SIG-M5 treated with dmso at 0.1 percent for 504 hours (cell line): Measurements from ENCODE around the gene CYSRT1.

ENCODE experiments used
- DNase-seq: peaks from one replicate; lab custom pipeline; 2025; ENCODE audit not compliant: unreplicated experiment; lab: John Stamatoyannopoulos, UW

CYSRT1 gene

GRCh38 chr9:137224830-137225694 lies at the start of gene CYSRT1:
Gene CYSRT1, plus strand, starts transcription at chr9:137225174. Its CDS starts 448 bp downstream, at chr9:137225622.
- no peak for DNase-seq

GRCh38 chr9:137175345-137175961 lies 49.5 kb upstream of the CYSRT1 start:
- no peak for DNase-seq

GRCh38 chr9:137176302-137177182 lies 48.4 kb upstream of the CYSRT1 start:
- peak; percentile 34 for DNase-seq

GRCh38 chr9:137178201-137178938 lies 46.6 kb upstream of the CYSRT1 start:
- no peak for DNase-seq

GRCh38 chr9:137178939-137179630 lies 45.9 kb upstream of the CYSRT1 start:
- no peak for DNase-seq

GRCh38 chr9:137179761-137180160 lies 45.2 kb upstream of the CYSRT1 start:
- no peak for DNase-seq

- DNase-seq, result no peak
These were observed 44.5 kb upstream of the CYSRT1 start for GRCh38 chr9:137180491-137180890.

GRCh38 chr9:137181680-137182079 lies 43.3 kb upstream of the CYSRT1 start:
- no peak for DNase-seq

GRCh38 chr9:137182836-137183235 lies 42.1 kb upstream of the CYSRT1 start:
- no peak for DNase-seq

GRCh38 chr9:137183980-137184595 lies 40.9 kb upstream of the CYSRT1 start:
- DNase-seq, result no peak

- DNase-seq, result no peak
These were observed 39.9 kb upstream of the CYSRT1 start for GRCh38 chr9:137184881-137185660.

GRCh38 chr9:137185921-137186320 lies 39.1 kb upstream of the CYSRT1 start:
- no peak for DNase-seq

- no peak for DNase-seq
These were observed 38.6 kb upstream of the CYSRT1 start for GRCh38 chr9:137186385-137186784.

- no peak for DNase-seq
These were observed 37.6 kb upstream of the CYSRT1 start for GRCh38 chr9:137187386-137187785.

- no peak for DNase-seq
These were observed 36.9 kb upstream of the CYSRT1 start for GRCh38 chr9:137188086-137188489.

- peak; percentile 80 for DNase-seq
These were observed 36.3 kb upstream of the CYSRT1 start, which contains the start of the genes ANAPC2 and SSNA1 for GRCh38 chr9:137188490-137189296. Gene ANAPC2, minus strand, starts transcription at chr9:137188560. Its CDS starts 28 bp downstream, at chr9:137188532. Gene SSNA1, plus strand, starts transcription at chr9:137188676. Its CDS starts 51 bp downstream, at chr9:137188727.

- DNase-seq, result no peak
These were observed 35.4 kb upstream of the CYSRT1 start for GRCh38 chr9:137189297-137190295.
